Islet precursor cell (in vitro differentiated cells): Measurements from ENCODE around the gene SLC19A1.
"Not testable (repeated sequence)": the region's sequence is repeated elsewhere in the genome, so short reads cannot be mapped to it uniquely, and the experiment has no call there.

Experiments used
- DNase-seq: peaks from one replicate; pipeline ENCODE4 v3.0.0-alpha.2; 2018

SLC19A1 gene

GRCh38 chr21:45576838-45577737, 34.8 kb upstream of the SLC19A1 start:
- DNase-seq: peak; percentile 45

- peak; percentile 37 for DNase-seq
Measured at GRCh38 chr21:45575993-45576837, 34.0 kb upstream of the SLC19A1 start.

GRCh38 chr21:45575304-45575992, 33.2 kb upstream of the SLC19A1 start:
- DNase-seq: peak; percentile 45

- peak; percentile 36 for DNase-seq
Measured at GRCh38 chr21:45574691-45575090, 32.5 kb upstream of the SLC19A1 start.

- DNase-seq: no peak
Measured at GRCh38 chr21:45574081-45574501, 31.9 kb upstream of the SLC19A1 start.

GRCh38 chr21:45573452-45574035, 31.3 kb upstream of the SLC19A1 start:
- DNase-seq: peak; percentile 43

GRCh38 chr21:45572783-45573451, 30.7 kb upstream of the SLC19A1 start:
- no peak for DNase-seq

GRCh38 chr21:45572231-45572630, 30.0 kb upstream of the SLC19A1 start:
- DNase-seq: peak; percentile 31

- DNase-seq: no peak
Measured at GRCh38 chr21:45571641-45572040, 29.4 kb upstream of the SLC19A1 start.

GRCh38 chr21:45570826-45571601, 28.8 kb upstream of the SLC19A1 start:
- DNase-seq: peak; percentile 48

GRCh38 chr21:45570071-45570470, 27.8 kb upstream of the SLC19A1 start:
- no peak for DNase-seq

GRCh38 chr21:45568383-45568782, 26.1 kb upstream of the SLC19A1 start:
- DNase-seq: no peak

GRCh38 chr21:45564137-45564536, 21.9 kb upstream of the SLC19A1 start:
- DNase-seq: not testable (repeated sequence)

- DNase-seq: peak; percentile 32
Measured at GRCh38 chr21:45562965-45563364, 20.7 kb upstream of the SLC19A1 start.

GRCh38 chr21:45562402-45562801, 20.2 kb upstream of the SLC19A1 start:
- DNase-seq: peak; percentile 49

- peak; percentile 24 for DNase-seq
Measured at GRCh38 chr21:45561241-45561640, 19.0 kb upstream of the SLC19A1 start.

- peak; percentile 47 for DNase-seq
Measured at GRCh38 chr21:45560106-45561021, 18.1 kb upstream of the SLC19A1 start.

- DNase-seq: peak; percentile 40
Measured at GRCh38 chr21:45559216-45560105, 17.2 kb upstream of the SLC19A1 start.
